BE2C (cell line): ENCODE data around the gene CRADD.
"Not testable (repeated sequence)": the region's sequence is repeated elsewhere in the genome, so short reads cannot be mapped to it uniquely, and the experiment has no call there.

Source experiments
- DNase-seq: peaks from one replicate; pipeline ENCODE4 v3.0.0-alpha.2; 2020
- H3K27me3 ChIP-seq: fragments of 250-450 bp; sonication (Bioruptor Pico); 2 replicates; pipeline ENCODE4 v1.5.1; 2020; ENCODE audit warnings: mild to moderate bottlenecking
- H3K36me3 ChIP-seq: fragments of 250-450 bp; sonication (Bioruptor Pico); 2 replicates; pipeline ENCODE4 v1.5.1; 2020; ENCODE audit warnings: mild to moderate bottlenecking
- H3K4me1 ChIP-seq: fragments of 250-450 bp; sonication (Bioruptor Pico); 2 replicates; pipeline ENCODE4 v1.5.1; 2020
- H3K4me3 ChIP-seq: 2 replicates; pipeline ENCODE4 v1.5.1; 2011; ENCODE audit warnings: low read depth, low read length
- H3K9me3 ChIP-seq: fragments of 250-450 bp; sonication (Bioruptor Pico); 2 replicates; pipeline ENCODE4 v1.5.1; 2020
- TF ChIP-seq, protein P1 (sequence below): IDR thresholded peaks from 2 replicates; pipeline ENCODE4 v1.5.1; 2012; ENCODE audit warnings: mild to moderate bottlenecking, low read depth, low read length

CRADD gene

GRCh38 chr12:93710574-93710926 lies 33.4 kb downstream of the CRADD start:
- no peaks in the 10 kb centered on the region for H3K27me3 ChIP-seq
- H3K4me1 ChIP-seq: peaks cover 6% of the 10 kb centered on the region
- H3K4me3 ChIP-seq: no peak overlapping the region
- DNase-seq: no peak
- TF ChIP-seq, protein P1, sequence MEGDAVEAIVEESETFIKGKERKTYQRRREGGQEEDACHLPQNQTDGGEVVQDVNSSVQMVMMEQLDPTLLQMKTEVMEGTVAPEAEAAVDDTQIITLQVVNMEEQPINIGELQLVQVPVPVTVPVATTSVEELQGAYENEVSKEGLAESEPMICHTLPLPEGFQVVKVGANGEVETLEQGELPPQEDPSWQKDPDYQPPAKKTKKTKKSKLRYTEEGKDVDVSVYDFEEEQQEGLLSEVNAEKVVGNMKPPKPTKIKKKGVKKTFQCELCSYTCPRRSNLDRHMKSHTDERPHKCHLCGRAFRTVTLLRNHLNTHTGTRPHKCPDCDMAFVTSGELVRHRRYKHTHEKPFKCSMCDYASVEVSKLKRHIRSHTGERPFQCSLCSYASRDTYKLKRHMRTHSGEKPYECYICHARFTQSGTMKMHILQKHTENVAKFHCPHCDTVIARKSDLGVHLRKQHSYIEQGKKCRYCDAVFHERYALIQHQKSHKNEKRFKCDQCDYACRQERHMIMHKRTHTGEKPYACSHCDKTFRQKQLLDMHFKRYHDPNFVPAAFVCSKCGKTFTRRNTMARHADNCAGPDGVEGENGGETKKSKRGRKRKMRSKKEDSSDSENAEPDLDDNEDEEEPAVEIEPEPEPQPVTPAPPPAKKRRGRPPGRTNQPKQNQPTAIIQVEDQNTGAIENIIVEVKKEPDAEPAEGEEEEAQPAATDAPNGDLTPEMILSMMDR: no peak
- peaks cover 2% of the 10 kb centered on the region; the same call in 1 of the 2 replicates for H3K9me3 ChIP-seq
- H3K36me3 ChIP-seq: no peaks in the 10 kb centered on the region

- H3K9me3 ChIP-seq, H3K4me3 ChIP-seq, H3K4me1 ChIP-seq, H3K36me3 ChIP-seq, H3K27me3 ChIP-seq, DNase-seq: not testable (repeated sequence)
Observed at GRCh38 chr12:93711502-93711901, 34.3 kb downstream of the CRADD start.

GRCh38 chr12:93712200-93712599 lies 35.0 kb downstream of the CRADD start:
- peaks cover 2% of the 10 kb centered on the region; the same call in 1 of the 2 replicates for H3K9me3 ChIP-seq
- H3K36me3 ChIP-seq: no peaks in the 10 kb centered on the region
- TF ChIP-seq, protein P1: no peak
- no peak overlapping the region for H3K4me3 ChIP-seq
- no peak for DNase-seq
- H3K4me1 ChIP-seq: peaks cover 3% of the 10 kb centered on the region; the same call in 1 of the 2 replicates
- H3K27me3 ChIP-seq: no peaks in the 10 kb centered on the region

GRCh38 chr12:93713060-93713459 lies 35.9 kb downstream of the CRADD start:
- DNase-seq: no peak
- H3K9me3 ChIP-seq: peaks cover 2% of the 10 kb centered on the region; the same call in 1 of the 2 replicates
- TF ChIP-seq, protein P1: no peak
- H3K4me1 ChIP-seq: no peaks in the 10 kb centered on the region
- H3K4me3 ChIP-seq: no peak overlapping the region
- H3K36me3 ChIP-seq: no peaks in the 10 kb centered on the region
- no peaks in the 10 kb centered on the region for H3K27me3 ChIP-seq

GRCh38 chr12:93713800-93714199 lies 36.6 kb downstream of the CRADD start:
- TF ChIP-seq, protein P1: no peak

DNA sequence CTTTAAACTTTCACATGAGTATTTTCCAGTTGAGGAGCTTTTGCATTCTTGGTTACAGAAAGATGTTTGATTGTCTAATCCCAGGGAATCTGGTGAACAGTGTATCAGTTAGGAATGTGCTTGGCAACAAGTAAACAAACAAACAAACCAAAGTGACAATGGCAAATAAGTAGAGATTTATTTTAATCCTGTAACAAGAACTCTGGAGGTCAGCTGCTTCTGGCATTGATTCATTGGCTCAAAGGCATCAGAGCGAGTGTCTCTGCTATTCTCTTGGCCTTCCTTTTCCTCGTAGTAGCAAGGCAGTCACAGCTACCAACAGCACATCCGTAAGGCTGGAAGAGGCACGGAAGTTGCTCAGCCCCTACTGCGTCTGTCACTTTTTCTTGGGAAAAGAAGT lies 37.2 kb downstream of the CRADD start:
- Histone ChIP-seq H3K4me3 (no peak overlapping the region), H3K36me3 (no peaks in the 10 kb centered on the region), H3K27me3 (no peaks in the 10 kb centered on the region), H3K9me3 (peaks cover 2% of the 10 kb centered on the region; the same call in 1 of the 2 replicates), H3K4me1 (no peaks in the 10 kb centered on the region)
- DNase-seq: no peak
- TF ChIP-seq, protein P1: no peak

More at GRCh38 chr12:93713800-93714199, 36.6 kb downstream of the CRADD start:
- Histone ChIP-seq H3K4me3 (no peak overlapping the region), H3K36me3 (no peaks in the 10 kb centered on the region), H3K27me3 (no peaks in the 10 kb centered on the region), H3K4me1 (no peaks in the 10 kb centered on the region), H3K9me3 (peaks cover 2% of the 10 kb centered on the region; the same call in 1 of the 2 replicates)
- no peak for DNase-seq

DNA sequence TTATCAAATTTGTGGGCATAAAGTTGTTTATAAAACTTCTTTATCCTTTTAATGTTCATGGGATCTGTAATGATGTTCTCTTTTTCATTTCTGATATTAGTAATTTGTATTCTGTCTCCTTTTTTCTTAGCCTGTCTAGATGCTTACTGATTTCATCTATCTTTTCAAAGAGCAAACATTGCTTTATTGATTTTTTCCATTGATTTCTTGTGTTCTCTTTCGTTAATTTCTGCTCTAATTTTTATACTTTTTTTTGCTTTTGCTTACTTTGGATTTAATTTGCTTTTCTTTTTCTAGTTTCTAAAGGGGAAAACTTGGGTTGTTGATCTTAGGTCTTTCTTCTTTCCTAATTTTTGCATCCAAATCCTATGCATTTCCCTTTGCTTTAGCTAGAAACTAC lies 42.5 kb downstream of the CRADD start:
- Histone ChIP-seq H3K36me3 (no peaks in the 10 kb centered on the region), H3K27me3 (no peaks in the 10 kb centered on the region), H3K4me1 (no peaks in the 10 kb centered on the region), H3K9me3 (no peaks in the 10 kb centered on the region), H3K4me3 (no peak overlapping the region)
- no peak for DNase-seq
- TF ChIP-seq, protein P1: no peak
